ENCODE results near the gene TPSAB1.

DNA sequence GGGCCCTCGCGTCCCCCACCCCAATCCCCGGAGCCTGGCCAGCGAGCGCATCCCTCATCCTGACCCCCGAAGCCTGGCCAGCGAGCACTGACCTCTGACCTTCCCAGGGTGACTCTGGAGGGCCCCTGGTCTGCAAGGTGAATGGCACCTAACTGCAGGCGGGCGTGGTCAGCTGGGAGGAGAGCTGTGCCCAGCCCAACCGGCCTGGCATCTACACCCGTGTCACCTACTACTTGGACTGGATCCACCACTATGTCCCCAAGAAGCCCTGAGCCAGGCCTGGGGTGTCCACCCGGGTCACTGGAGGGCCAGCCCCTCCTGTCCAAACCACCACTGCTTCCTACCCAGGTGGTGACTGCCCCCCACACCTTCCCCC is 17.7 kb downstream of the TPSAB1 start:
- TF ChIP-seq CTCF (conservative IDR thresholded peaks at IDR 0.05; ENCODE audit: low read depth, low read length) (no peak), EZH2phosphoT487 (IDR thresholded peaks at IDR 0.05; ENCODE audit: borderline replicate concordance, low read length) (no peak)

Data from PC-3 (cell line).